Measurements from ENCODE around the gene CDYL.
"Not testable (repeated sequence)": the region's sequence is repeated elsewhere in the genome, so short reads cannot be mapped to it uniquely, and the experiment has no call there.

The CDYL gene

DNA sequence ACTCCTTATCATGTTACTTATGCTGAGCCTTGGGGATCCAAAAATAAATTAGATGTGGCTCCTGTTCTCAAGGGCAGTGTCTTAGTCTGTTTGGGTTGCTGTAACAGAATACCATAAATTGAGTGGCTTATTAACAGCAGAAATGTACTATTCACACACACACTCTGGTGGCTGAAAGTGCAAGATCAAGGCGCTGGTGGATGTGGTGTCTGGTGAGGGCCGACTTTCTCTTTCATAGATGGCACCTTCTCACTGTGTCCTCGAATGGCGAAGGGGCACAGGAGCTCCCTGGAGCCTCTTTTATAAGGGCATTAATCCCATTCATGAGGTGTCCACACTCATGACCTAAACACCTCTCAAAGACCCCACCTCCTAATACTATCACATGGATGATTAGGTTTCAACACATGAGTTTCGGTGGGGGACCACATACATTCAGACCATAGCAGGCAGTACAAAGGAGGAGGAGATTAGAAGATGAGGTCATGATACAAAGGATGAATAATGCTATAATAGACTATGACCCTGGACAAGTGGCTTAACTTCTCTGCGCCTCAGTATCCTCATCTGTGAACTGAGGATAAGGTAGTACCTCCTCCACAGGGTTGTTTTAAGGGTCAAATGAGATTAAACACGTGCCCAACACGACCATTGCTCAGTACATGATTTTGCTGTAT is 193.5 kb downstream of the CDYL start:
- DNase-seq = no peak

DNA sequence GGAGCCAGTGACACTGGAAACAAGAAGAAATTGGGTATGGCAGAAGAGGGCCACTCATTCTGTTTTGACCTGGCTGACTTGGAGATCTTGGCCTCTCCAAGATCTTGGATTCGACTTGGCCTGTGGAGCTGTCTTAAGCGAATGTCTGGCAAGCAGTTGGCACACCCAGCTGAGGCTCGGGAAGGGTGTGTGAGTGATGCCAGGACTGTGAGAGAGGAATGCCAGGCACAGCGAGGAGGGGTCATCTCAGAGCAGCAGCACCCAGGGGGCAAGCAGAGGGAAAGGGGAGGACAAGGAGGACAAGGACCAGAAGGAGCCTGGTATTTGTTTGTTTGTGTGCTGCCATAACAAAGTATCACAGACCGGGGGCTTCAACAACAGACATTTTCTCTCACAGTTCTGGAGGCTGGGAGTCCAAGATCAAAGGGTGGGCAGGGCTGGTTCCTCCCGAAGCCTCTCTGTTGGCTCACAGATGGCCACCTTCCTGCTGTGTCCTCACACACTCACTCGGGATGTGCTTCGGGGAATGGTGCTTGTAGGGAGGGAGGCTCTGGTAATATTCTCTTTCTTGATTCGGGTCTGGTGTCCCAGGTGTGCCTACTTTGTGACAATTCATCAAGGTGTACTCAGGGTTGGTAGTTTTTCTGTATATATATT is 194.7 kb downstream of the CDYL start:
- DNase-seq = no peak

DNA sequence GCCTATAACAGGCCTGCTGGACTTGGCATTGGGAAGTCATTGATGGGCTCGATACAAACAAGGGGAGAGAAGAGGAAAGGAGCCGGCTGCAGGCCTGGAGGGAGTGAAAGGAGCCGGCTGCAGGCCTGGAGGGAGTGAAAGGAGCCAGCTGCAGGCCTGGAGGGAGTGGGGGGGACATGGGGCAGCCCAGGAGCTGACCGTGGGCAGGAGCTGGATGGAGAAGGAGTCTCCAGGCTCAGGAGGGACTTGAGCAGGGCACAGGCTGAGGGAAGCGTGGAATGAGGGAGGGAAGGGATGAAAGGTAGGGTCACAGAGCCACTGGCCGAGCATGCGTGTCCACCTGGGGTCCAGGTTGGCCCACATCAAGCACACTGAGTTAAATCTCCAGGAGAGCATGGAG is 195.6 kb downstream of the CDYL start:
- DNase-seq = no peak

DNA sequence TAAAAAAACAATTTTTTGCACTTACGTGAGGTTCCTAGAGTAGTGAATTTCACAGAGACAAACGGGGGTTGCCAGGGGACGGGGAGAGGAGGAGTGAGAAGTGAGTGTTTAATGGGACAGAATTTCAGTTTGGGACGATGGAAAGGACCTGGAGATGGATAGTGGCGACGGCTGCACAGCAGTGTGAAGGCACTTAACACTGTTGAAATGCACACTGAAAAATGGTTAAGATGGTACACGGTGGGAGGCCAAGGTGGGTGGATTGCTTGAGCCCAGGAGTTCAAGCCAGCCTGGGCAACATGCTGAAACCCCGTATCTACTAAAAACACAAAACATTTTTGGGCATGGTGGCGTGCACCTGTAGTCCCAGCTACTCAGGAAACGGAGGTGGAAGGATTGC is 196.2 kb downstream of the CDYL start:
- DNase-seq = no peak

DNA sequence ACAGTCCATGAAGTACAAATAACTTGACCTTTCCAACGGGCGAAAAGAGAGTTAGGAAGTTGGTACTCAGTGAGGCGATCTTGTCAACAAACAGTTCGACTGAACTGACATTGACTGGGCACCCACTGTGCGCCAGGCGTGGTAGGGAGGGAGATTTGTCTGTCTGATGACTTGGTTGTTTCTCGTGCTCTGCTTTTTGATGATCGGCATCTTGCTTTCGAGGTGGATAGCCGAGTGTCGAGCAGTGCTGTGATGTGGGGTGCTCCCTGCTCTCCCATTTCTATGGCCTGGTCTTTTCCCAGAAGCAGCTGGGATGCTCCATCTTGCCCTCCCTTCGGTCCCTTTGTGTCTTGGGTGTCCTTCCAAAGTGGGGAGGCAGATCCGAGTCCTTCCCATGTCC is 197.2 kb downstream of the CDYL start:
- DNase-seq = no peak

DNA sequence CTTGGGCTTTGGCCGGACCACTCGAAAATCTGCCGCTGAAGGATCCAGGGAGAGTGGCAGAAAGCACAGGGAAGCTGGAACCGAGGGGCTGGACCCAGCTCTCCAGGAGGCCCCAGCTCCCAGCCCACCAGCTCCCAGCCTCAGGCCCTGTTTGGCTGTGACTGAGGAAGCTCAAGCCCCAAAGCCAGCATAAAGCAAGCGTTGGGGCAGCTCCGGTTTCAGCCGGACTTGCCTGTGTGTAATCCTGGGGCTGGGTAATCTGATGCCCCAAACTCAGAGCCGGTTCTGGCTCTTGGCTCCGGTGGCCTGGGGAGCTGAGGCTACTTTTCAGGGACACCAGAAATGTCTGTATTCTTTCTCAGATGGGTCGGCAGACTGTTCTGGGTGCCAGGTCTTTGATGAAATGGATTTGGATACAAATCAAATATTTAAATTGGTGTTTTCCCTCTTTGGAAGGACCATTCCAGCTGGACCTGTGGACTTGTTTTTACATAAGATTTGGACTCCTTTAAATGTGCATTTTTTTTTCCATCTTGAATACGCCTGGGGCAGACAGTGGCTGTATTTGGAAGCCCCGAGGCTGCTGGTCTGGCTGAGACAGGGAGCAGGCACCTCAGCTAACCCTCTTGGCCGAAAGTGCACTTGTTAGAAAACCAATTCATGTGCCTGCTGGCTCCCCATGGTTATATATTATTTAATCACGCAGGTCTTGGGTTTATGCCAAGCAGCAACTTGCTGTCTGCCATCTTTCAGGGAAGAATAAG is 198.0 kb downstream of the CDYL start:
- no peak for DNase-seq

DNA sequence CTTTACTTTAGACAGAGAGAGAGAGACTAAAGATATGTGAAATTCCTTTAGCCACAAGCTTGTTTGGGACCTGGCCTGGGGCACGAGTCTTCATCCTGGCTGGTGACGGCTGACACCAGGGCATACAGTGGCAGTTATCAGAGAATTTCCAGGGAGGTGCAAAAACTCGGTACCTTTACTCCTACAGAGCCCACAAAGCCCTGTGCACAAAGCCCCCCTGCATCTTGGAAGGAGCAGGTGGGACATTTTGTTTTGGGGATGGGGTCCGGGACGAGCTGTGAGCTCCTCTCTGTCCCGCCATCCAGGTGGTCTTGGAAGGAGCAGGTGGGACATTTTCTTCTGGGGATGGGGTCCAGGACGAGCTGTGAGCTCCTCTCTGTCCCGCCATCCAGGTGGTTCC is 198.8 kb downstream of the CDYL start:
- DNase-seq = no peak

DNA sequence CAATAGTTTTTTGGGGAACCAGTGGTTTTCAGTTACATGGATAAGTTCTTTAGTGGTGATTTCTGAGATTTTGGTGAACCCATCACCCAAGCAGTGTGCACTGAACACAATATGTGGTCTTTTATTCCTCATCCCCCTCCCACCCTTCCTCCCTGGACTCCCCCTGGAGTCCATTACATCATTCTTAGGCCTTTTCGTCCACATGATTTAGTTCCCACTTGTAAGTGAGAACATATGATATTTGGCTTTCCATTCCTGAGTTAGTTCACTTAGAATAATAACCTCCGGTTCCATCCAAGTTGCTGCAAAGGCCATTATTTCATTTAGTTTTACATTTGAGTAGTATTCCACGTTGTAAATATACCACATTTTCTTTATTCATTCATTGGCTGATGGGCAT is 199.3 kb downstream of the CDYL start:
- DNase-seq = no peak

DNA sequence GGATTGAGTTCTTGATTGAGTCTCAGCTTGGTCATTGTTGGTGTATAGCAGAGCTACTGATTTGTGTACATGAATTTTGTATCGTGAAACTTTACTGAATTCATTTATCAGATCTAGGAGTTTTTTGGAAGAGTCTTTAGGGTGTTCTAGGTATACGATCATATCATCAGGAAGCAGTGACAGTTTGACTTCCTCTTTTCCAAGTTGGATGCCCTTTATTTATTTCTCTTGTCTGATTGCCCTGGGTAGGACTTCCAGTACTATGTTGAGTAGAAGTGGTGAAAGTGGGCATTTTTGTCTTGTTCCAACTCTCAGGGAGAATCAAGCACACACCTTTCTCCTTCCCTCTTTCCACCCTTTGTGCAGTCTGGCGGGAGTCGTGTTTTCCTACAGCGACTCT is 201.3 kb downstream of the CDYL start:
- no peak for DNase-seq

DNA sequence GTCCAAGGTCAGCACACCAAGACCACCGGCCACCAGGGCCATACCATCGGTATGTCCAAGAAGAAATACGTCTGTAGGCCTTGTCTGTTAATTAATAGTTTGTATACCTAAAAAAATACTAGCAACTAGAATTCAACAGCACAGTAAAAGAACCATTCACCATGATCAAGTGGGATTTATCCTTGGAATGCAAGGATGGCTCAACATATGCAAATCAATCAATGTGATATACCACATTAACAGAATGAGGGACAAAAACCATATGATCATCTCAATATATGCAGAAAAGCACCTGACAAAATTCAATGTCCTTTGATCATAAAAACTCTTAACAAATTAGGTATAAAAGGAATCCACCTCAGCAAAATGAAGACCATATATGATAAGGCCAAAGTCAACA is 203.2 kb downstream of the CDYL start:
- DNase-seq = no peak

DNA sequence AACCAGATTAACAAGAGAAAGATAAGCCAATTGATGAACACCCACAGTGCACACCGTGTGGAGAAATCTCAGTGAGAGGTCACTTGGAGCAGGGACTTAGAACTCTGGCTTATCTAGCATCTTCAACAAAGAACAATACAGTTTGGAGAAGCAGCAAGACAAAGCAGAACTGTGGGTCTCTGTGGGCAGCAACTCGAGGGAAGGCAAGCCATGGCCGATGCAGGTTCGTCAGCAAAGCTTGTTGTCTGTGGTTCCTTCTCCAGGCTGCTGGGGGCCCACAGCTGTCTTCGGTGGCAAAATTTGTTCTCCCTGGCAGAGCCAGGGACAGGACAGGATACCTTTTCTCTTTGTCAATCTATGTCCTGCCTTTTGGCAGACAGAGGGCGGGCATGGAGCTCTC is 205.6 kb downstream of the CDYL start:
- DNase-seq = no peak

DNA sequence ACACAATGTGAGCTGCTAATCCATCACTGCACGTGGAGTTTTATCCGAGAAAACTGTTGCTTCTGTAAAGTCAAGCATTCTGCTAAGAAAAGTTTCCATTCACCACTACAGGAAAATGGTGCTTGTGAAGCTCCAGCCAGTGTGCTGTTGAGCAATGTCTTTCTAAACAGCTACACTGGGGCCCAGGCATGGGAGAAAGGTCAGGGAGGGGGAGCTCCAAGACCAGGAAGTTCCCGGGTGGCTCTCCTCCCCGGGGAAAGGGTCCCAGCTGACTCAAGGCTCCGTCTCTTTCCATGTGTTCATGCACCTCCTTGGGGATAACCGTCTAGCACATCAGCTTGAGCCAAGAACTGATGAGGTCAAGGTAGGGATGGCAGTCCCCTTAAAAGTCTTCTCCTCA is 207.1 kb downstream of the CDYL start:
- no peak for DNase-seq

DNA sequence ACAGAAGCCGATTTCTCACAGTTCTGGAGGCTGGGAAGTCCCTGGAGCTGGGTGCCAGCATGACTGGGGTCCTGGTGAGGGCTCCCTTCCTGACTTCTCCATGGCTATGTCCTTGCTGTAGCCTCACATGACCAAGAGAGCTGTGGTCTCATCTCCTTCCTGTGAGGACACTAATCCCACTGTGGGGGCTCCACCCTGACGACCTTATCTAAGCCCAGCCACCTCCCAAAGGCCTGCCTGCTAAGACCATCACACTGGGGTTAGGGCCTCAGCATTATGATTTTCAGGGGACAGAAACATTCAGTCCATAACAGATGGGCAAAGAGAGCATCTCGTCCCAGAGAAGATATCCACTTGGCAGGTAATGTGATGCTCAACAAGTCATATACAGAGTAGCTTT is 210.8 kb downstream of the CDYL start:
- DNase-seq = no peak

DNA sequence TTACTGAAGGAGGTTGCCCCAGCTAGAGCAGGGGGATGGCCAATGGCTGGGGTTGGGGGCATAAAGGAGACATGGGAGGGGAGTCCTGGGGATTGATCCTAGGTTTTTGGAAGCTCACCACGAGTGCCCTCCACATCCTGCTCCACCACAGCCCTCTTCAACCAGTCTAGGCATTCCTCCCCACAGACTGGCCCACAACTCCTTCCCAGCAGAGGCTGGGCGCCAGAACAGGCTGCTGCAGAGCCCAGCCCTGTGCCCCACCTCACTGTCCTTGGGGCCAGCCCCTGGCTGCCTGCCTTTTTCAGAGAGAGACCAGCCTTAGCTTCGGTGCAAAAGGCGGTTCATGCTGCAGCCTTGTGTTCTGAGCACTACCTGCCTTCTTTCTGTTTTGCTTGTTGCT is 211.2 kb downstream of the CDYL start:
- no peak for DNase-seq

DNA sequence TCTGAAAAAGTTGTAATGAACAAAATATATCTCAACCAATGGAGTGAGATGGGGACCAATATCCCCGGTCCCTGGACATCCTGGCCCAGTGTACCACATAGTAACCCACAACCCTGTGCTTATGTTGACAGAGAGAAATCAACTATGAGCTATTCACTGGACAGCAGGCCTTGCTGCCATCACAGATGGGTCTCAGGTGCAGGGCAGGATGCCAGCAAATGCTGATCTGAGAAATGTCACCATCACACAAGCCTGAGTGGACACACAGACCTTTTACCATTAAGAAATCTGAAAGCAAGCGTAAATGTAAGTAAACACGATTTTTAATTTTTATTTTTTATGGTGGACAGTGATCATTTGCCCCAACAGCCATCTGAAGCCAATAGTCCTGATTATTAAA is 218.5 kb downstream of the CDYL start:
- no peak for DNase-seq

DNA sequence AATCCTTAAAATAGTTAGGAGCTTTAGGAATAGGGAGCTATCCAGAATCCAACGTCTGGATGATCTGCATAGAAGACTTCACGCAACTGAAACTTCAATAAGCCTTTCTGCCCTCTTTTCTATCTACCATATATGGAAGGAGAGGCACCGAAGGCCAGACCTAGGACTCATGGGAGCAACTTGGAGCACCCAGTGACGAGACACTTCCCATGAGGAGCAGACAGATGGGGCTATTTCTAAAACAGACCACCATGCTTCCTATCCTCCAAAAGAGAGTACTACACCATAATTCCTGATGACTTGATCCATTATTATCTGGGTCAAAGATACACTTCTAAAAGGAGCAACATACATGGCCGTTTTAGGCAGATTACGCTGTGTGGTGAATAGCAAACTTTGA is 221.7 kb downstream of the CDYL start:
- no peak for DNase-seq

DNA sequence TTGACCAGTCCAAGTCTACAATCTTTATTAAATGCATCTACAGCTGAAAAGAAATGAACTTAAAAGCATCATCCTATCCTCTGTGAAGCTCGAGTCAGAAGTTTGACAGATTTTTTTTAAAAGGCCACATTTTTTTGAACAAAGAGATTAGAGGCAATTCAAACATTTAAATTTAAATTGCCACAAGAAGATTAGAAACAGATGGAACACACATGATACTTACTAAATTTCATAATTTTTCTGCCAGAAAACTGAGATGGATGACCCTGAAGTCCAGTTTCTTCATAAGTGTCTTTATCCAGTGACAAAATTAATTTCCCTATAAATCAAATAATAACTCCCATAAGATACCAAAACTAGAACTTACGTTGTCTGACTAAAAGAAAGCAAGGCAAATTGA is 223.4 kb downstream of the CDYL start:
- no peak for DNase-seq

DNA sequence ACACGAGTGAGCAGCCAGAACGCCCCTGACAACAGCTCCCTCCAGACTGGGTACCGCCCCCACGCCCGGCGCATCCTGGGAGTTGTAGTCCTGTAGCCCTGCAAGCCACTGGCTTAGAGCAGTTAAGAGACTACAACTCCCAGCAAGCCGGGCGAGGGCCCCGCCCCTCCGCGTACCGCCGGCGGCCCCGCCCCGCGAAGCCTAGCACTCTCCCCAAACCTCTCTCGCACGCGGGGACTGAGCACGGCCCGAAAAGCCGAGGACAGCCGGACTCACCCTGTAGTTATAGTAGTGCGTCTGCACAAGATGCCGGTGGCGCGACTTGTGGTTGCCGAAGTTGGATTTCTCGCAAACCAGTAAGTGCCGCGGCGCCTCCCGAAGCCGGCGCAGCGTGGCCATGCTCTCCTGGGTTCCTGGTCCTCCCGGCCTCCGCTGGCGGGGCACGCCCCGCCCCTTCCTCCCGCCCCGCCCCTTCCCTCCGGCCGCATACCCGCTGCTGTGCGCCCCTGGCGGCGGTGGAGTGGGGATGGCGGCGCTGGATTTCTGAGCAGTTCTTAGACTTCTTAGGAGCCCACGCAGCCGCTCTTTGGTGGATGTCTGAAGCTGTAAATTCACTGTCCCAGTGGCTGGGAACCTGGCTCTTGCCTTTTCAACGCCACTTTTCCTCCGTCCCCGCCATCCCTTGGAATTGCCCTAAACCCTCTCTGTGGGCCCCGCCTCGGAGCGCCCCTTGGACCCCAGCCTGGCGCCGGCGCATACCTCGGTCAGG is 227.6 kb downstream of the CDYL start, which contains the start of gene RPP40:
RPP40 (minus strand) TSS at position 434 of the 769 bp plus-strand sequence; CDS start at position 399, 35 bp downstream.
- DNase-seq = peak; percentile 93

DNA sequence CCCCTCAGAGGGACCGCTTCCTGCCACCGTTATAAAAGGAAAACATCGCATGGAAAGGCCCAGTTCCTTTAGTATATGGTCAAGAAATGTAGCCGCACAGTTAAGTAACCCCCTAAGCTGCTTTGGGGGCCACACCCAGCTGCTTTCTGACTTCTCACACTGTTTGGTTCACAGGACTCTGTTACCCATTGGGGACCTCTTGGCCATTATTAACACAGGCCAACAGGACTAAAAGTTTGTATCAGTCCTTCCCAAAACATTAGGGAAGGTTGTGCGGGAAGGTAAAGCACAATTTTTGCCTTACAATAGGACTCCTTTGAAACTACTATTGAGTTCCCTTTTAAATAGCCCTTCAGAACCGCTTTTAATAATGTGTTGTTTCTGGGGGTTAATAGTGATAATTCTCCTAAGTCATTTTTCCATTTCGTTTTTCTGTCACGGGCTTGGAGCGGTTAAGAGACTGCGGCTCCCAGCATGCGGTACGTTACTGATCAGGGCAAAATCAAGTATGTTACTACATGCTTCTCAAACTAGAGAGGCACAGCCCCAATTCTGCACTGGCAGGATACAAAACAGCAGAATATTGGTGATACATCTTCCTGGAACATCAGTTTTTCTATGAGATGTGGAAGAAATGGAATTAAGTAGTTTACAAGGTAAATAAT is 228.3 kb downstream of the CDYL start:
- no peak for DNase-seq

DNA sequence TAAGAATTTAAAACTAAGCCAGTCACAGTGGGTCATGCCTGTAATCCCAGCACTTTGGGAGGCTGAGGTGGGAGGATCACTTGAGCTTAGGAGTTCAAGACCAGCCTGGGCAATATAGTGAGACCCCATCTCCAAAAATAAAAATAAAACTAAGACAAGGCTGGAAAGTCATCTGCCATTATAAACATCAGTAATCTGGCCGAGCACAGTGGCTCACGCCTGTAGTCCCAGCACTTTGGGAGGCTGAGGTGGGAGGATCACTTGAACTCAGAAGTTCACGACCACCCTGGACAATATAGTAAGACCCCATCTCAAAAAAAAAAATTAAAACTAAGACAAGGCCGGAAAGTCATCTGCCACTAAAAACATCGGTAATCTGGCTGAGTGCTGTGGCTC is 228.8 kb downstream of the CDYL start:
- DNase-seq = not testable (repeated sequence)

All from T1000 (cell line).